Panc1 (cell line): ENCODE results near the gene ST3GAL5. TPM values are rescaled to one million over a fixed set of nuclear protein-coding genes. Genes with fewer than 3 reads are reported as not detected.
A peak's percentile ranks its signal among the peaks of the same experiment; 100 is the strongest.

Experiments used
- ATAC-seq: fragments of 200-7000 bp; cut with Tn5 transposase; 2 replicates; pipeline ENCODE4 v1.9.1; 2020; ENCODE audit warnings: mild to moderate bottlenecking, moderate library complexity
- BruUV-seq: library from RNA; stranded (reverse); fragments of 400-500 nt; replicated peaks from 2 replicates; lab custom pipeline; 2021; lab: Mats Ljungman, UMichigan
- CTCF ChIA-PET: fragments of 300-600 bp; sonication (Branson Sonifier 250); formaldehyde crosslinking; loops from one replicate; lab custom pipeline; 2022; ENCODE audit warnings: antibody characterized with exemption; lab: Charles Lee
- POLR2A ChIA-PET: fragments of 300-600 bp; sonication (Branson Sonifier 250); formaldehyde crosslinking; loops from one replicate; lab custom pipeline; 2022; ENCODE audit warnings: antibody characterized with exemption; lab: Charles Lee
- DNase-seq: peaks from one replicate; pipeline ENCODE4 v3.0.0-alpha.2; 2010; ENCODE audit warnings: low read depth, low spot score
- H3K27ac ChIP-seq: 2 replicates; pipeline ENCODE4 v1.5.1; 2011; ENCODE audit warnings: mild to moderate bottlenecking, low read length, inconsistent platforms
- H3K27me3 ChIP-seq: fragments of 200-500 bp; sonication (Bioruptor generic); 2 replicates; pipeline ENCODE4 v1.6.0; 2014; ENCODE audit warnings: low read length, inconsistent platforms; ENCODE audit not compliant: control insufficient read depth, insufficient read depth
- H3K36me3 ChIP-seq: fragments of 200-500 bp; sonication (Bioruptor generic); 2 replicates; pipeline ENCODE4 v1.5.1; 2014; ENCODE audit warnings: inconsistent platforms, mild to moderate bottlenecking, low read length, moderate library complexity; ENCODE audit not compliant: control insufficient read depth, insufficient read depth
- H3K4me1 ChIP-seq: 2 replicates; pipeline ENCODE4 v1.5.1; 2011; ENCODE audit warnings: inconsistent platforms, mild to moderate bottlenecking, low read length, moderate library complexity; ENCODE audit not compliant: control insufficient read depth, insufficient read depth
- H3K4me3 ChIP-seq, 2 experiments: 2 replicates each; pipeline ENCODE4 v1.5.1; 2011 to 2012; ENCODE audit warnings: low read depth in 2 of 2, low read length in 2 of 2, mild to moderate bottlenecking in 2 of 2, inconsistent platforms in 1 of 2, moderate library complexity in 1 of 2
- H3K9me3 ChIP-seq: fragments of 200-500 bp; sonication (Bioruptor generic); 2 replicates; pipeline ENCODE4 v1.5.1; 2014; ENCODE audit warnings: low read depth, mild to moderate bottlenecking, inconsistent platforms, low read length, moderate library complexity; ENCODE audit not compliant: control insufficient read depth, insufficient read depth
- POLR2AphosphoS5 ChIP-seq: IDR thresholded peaks from 2 replicates; pipeline ENCODE4 v1.6.1; 2012; ENCODE audit warnings: mild to moderate bottlenecking, low read depth, low read length, moderate library complexity
- REST ChIP-seq, 2 experiments: IDR thresholded peaks; 2 replicates each; pipeline ENCODE4 v1.6.1; 2011 to 2012; ENCODE audit warnings: low read depth in 2 of 2, control low read depth in 1 of 2, low read length in 1 of 2, mild to moderate bottlenecking in 1 of 2, moderate library complexity in 1 of 2; ENCODE audit not compliant: insufficient read depth in 1 of 2
- SIN3A ChIP-seq: IDR thresholded peaks from 2 replicates; pipeline ENCODE4 v1.6.1; 2012; ENCODE audit warnings: low read depth, mild to moderate bottlenecking, low read length, moderate library complexity, borderline replicate concordance; ENCODE audit not compliant: insufficient read depth
- TCF7L2 ChIP-seq: IDR thresholded peaks from 2 replicates; pipeline ENCODE4 v1.6.1; 2011; ENCODE audit warnings: mild to moderate bottlenecking, low read depth, low read length, inconsistent platforms
- in situ Hi-C: cut with HindIII; loops from 2 replicates; pipeline ENCODE4 v1.10.0; 2016; ENCODE audit warnings: low sequenced_read_pairs, low pct_unique_long_range_greater_than_20kb
- intact Hi-C: fragments of 100-400 bp; cut with micrococcal nuclease; formaldehyde crosslinking; loops from one replicate; pipeline ENCODE4 v1.10.0; 2022; ENCODE audit not compliant: unreplicated experiment
- total RNA-seq: library from RNA; stranded (reverse); gene quantifications from one replicate; pipeline ENCODE4 v1.2.1, GENCODE V29; 2021; ENCODE audit not compliant: unreplicated experiment
- TF ChIP-seq, protein P1 (sequence below): fragments of 450-650 bp; IDR thresholded peaks from 2 replicates; pipeline ENCODE4 v1.5.1; 2017; ENCODE audit warnings: mild to moderate bottlenecking

ST3GAL5 gene
- total RNA-seq, 1 experiment from 2014 or later = 5.0 TPM

DNA sequence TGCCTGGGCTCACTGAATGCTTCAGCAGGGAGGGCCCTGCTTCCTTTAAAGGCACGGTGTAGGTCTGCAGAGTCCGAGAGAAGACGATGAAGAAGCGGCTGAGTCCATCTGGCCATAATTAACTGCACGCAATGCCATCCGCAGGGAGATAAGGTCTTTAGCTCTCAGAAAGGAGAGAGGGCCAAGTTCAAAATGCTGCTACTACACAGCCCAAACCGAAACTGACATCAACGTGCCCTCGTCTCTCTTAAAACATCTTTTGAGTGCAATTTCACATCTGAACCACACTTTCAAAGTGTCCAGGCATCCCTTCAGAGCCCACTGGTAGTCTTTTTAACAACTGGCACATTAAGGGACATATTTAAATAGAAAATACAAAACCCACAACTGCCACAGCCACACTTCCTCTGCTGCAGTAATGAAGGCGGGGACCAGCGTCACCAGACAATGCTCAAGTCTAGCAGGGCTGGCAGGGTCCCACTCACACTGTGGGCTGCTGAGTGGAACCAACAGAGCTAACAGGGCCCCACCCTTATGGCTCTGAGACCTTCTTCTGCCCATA lies 35.8 kb downstream of the ST3GAL5 start:
- H3K27ac ChIP-seq = no peak overlapping the region
- H3K4me3 ChIP-seq = peak overlapping the region in 1 of 2 experiments; percentile 21; a peak in 1 of 4 replicates
- intact Hi-C loops = no loop called here
- no peaks in the 10 kb centered on the region for H3K9me3 ChIP-seq
- POLR2A ChIA-PET = no interaction called here
- in situ Hi-C loops = no loop called here
- DNase-seq (no peak), ATAC-seq (no peak)
- H3K27me3 ChIP-seq = no peaks in the 10 kb centered on the region
- TF ChIP-seq, protein P1, sequence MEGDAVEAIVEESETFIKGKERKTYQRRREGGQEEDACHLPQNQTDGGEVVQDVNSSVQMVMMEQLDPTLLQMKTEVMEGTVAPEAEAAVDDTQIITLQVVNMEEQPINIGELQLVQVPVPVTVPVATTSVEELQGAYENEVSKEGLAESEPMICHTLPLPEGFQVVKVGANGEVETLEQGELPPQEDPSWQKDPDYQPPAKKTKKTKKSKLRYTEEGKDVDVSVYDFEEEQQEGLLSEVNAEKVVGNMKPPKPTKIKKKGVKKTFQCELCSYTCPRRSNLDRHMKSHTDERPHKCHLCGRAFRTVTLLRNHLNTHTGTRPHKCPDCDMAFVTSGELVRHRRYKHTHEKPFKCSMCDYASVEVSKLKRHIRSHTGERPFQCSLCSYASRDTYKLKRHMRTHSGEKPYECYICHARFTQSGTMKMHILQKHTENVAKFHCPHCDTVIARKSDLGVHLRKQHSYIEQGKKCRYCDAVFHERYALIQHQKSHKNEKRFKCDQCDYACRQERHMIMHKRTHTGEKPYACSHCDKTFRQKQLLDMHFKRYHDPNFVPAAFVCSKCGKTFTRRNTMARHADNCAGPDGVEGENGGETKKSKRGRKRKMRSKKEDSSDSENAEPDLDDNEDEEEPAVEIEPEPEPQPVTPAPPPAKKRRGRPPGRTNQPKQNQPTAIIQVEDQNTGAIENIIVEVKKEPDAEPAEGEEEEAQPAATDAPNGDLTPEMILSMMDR = no peak
- no peak for TF ChIP-seq POLR2AphosphoS5
- TF ChIP-seq SIN3A = no peak
- H3K36me3 ChIP-seq = no peaks in the 10 kb centered on the region
- CTCF ChIA-PET = no interaction called here
- H3K4me1 ChIP-seq = no peaks in the 10 kb centered on the region
- BruUV-seq = no TSS peak

DNA sequence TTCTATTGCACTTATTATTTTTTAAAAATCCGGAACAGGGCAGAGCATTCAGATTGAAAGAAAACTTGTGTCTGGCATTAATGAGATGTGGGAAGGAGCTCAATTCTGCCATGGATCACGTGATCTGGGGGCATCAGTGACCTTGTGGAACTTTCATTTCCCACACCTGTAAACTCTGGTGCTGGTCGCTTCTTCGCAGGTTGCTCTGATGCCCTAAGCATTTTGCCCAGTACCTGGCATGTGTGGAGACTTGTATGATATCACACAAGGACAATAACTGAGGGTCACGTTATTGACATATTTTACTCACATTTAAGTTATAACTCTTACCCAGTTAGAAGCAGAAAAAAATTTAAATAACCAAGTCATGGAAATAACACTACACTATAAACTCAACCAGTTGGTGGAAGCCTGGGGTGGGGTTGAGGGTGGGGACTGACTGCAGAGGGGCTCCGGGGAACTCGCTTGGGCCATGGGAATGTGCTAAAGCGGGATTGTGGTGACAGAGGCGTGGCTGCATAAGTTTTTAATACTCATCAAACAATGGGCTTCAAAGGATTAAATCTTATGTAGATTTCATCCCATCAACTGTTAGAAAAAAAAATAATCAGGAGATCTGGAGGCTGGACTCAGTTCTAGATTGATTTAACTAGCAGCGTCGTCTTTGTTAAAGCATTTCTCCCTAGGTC lies 36.5 kb downstream of the ST3GAL5 start:
- in situ Hi-C loops (no loop called here), intact Hi-C loops (no loop called here)
- no peaks in the 10 kb centered on the region for H3K36me3 ChIP-seq
- DNase-seq (no peak), ATAC-seq (no peak)
- CTCF ChIA-PET = no interaction called here
- H3K4me3 ChIP-seq = no peak overlapping the region
- no TSS peak for BruUV-seq
- no peaks in the 10 kb centered on the region for H3K4me1 ChIP-seq
- POLR2A ChIA-PET = no interaction called here
- no peaks in the 10 kb centered on the region for H3K27me3 ChIP-seq
- H3K9me3 ChIP-seq = no peaks in the 10 kb centered on the region
- TF ChIP-seq SIN3A (no peak), POLR2AphosphoS5 (no peak), TCF7L2 (no peak), REST (IDR thresholded peaks at IDR 0.05; ENCODE audit: insufficient read depth in 1 of 2, low read depth in 2 of 2, low read length in 1 of 2) (no peak)
- TF ChIP-seq, protein P1 = no peak
- H3K27ac ChIP-seq = no peak overlapping the region
